22Rv1 (cell line): ENCODE results near the gene USF3.

ENCODE experiments used
- CTCF ChIP-seq: fragments of 450-650 bp; IDR thresholded peaks from 2 replicates; pipeline ENCODE4 v1.5.1; 2017; ENCODE audit warnings: mild to moderate bottlenecking
- ZFX ChIP-seq: fragments of 450-650 bp; IDR thresholded peaks from 2 replicates; pipeline ENCODE4 v1.6.1; 2017; ENCODE audit warnings: antibody characterized with exemption, borderline replicate concordance

- TF ChIP-seq ZFX: no peak
- no peak for TF ChIP-seq CTCF
Measured at GRCh38 chr3:113602256-113602655, 94.2 kb downstream of the USF3 start.
